HG02678 (cell line): ENCODE measurements around the gene CMAS.

ENCODE experiments used
- ATAC-seq: cut with Tn5 transposase; IDR thresholded peaks from one replicate; pipeline ENCODE4 v1.9.1; 2021; ENCODE audit warnings: mild to moderate bottlenecking, moderate library complexity; ENCODE audit not compliant: unreplicated experiment

CMAS gene

DNA sequence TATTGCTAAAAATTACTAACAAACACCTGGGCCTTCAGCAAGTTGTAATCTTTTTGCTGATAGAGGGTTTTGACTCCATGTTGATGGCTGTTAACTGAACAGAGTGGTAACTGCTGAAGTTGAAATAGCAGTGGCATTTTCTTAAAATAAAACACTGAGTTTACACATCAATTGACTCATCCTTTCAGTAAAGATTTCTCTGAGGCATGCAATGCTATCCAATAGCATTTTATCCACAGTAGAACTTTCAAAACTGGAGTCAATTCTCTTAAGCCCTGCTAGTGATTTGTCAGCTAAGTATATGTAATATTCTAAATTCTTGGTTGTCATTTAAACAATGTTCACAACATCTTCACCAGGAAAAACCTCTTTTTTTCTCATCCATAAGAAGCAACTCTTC lies 59.5 kb downstream of the CMAS start:
- ATAC-seq = no peak

DNA sequence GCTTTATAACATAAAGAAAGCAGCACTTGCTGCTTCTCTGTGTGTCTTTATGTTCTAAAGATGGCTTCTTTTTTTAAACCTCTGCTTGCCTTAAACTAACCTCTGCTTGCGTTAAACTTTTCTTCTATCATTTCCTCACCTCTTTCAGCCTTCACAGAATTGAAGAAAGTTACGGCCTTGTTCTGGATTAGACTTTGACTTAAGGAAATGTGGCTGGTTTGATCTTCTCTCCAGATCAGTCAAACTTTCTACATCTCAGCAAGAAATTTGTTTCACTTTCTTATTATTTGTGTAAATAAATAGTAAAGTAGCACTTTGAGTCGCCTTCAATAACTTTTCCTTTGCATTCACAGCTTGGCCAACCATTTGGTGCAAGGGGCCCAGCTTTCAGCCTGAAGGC lies 64.2 kb downstream of the CMAS start:
- ATAC-seq = no peak
